HG02623 (cell line): ENCODE measurements around the gene CNTNAP5.
A peak's percentile ranks its signal among the peaks of the same experiment; 100 is the strongest.

Experiments used
- ATAC-seq: cut with Tn5 transposase; IDR thresholded peaks from one replicate; pipeline ENCODE4 v1.9.1; 2021; ENCODE audit warnings: moderate library complexity; ENCODE audit not compliant: unreplicated experiment

The CNTNAP5 gene

DNA sequence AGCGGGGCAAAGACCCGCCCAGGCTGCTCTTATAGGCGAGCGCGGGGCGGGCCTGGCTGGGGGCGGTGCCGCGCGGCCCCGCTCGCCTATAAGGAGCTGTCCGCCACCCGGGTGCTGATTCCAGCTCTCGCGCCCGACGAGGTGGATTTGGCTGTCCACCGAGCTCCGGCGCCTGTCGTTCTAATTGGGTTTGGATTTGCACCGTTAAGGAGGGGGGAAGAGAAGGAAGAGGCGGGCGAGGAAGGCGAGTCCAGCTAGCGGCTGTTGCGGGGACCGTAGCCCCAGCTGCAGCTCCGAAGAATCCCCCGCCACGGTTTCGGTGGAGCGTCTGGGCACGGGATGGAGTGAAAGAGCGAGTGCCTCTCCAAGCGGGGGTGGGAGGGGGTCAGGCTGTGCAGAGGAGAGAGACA is at the start of gene CNTNAP5:
Gene CNTNAP5 (plus strand): TSS at position 117 of the 410 bp plus-strand sequence. CDS start 364 bp downstream, outside the sequence.
- ATAC-seq, result no peak

DNA sequence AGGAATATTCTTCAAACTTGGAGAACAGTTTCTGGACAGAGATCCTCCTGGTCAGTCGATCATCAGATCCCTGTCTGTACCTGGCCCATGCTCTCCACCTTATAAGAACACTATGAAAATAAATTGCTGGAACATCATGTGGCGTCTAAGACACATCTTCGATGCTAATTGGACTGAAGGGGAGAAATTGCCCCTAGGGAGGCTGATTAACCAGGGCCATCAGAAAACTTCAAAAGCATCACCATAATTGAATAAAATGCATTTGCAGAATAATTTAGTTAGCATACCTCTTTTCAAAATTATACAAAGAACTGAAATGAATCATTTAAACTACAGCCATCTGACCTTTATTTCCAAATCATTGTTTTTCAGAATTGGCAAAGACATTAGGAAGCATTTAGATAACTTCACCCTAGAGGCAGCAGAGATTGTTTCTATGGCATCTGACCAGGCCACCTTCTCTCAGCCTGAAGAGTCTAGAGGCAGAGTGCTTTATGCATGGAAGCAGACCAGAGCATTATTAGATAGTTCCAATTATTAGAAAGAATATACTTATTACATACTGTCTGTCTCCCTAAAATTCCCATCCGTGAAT is 48.9 kb upstream of the CNTNAP5 start:
- ATAC-seq, result no peak

DNA sequence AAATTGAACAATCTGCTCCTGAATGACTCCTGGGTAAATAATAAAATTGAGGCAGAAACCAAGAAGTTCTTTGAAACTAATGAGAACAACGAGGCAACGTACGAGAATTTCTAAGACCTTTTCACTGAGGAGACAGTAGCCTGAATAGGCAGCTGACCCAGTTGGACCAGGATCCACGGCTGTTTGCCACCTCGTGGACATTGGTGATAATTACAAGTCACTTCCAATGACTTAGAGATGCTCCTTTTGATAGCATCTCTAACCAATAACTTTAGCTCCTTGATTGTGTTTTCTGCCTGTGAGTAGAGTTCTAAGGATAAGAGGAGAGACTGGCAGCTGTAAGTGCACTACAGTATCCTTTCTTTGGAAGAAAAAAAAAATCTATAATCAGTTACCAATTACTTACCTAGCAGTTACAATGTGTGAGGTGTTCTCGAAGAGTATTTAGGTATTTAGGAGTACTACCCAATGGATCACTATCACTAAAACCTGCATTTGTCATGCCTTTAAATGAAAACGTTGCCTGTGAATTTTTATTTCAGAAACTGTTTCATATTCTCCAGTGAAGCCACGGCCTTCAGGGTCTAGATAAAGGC is 31.3 kb upstream of the CNTNAP5 start:
- peak; percentile 60 for ATAC-seq

DNA sequence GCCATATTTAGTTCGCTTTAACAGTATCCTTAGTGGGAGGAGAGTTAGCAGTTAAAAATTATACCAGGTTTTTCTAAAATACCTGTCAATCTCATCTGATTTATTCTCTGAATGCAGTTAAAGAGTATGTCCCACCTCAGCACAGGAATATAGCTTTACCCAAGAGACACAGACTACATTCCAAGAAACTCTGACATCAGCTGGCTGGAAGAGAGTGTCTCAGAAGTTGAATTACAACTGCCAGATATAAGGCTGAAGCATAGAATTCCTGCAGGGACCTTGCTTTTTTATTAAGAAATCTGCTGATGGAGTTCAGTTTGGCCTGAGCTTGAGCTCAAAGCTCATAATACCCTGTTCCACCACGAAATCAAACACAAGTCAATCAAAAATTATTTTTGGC is 25.4 kb upstream of the CNTNAP5 start:
- no peak for ATAC-seq

DNA sequence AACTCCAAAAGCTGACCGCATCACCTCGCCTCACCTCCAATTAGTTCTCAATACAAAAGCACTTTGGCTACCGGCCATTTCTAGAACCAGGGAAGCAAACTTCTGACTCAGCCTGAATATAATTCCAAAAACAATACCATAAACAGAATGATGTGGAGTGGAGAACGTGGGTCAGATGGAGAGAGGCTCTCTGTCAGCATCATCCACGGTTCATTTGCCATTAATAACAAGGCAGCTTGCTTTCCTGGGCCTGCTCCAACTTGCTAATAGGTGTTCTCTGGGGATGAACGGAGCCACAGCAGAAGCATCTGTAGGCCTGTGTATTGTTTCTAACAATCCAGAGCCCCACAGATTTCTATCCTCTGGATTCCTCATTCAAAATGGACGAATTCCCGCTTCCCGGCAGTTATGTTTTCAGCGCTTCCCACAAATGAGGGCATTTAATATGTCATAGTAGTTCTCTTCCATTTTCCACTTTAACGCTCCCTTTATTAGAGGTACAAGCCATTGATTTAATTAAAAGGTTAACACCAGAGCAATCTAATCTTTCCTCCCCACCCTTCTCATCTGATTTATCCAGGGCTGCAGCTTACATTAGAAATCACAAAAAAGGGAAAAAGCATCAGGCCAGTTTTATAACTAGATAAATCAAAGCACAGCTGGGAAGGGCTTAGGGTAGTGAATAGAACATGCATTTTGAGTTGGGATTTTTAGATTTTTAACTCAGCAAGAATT is 23.2 kb upstream of the CNTNAP5 start:
- ATAC-seq, result no peak

DNA sequence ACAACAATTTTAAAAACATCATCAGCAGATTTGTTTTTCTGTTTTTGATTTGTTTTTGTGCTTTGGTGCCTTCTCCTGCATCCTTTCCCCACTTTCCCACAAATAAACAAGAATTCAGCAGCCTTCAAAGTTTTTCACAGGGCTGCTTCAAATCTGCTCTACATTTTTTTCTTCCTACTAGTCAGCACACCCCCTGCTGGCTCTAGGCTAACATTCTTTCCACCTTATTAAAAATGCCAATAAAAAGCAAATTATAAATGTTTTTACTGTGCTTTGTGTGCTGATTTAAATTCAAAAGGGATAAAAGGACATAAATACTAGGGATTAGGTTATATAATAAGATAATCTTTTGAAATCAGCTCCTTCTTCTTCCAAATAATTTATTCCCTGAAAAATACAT is 6.2 kb upstream of the CNTNAP5 start:
- ATAC-seq, result no peak

DNA sequence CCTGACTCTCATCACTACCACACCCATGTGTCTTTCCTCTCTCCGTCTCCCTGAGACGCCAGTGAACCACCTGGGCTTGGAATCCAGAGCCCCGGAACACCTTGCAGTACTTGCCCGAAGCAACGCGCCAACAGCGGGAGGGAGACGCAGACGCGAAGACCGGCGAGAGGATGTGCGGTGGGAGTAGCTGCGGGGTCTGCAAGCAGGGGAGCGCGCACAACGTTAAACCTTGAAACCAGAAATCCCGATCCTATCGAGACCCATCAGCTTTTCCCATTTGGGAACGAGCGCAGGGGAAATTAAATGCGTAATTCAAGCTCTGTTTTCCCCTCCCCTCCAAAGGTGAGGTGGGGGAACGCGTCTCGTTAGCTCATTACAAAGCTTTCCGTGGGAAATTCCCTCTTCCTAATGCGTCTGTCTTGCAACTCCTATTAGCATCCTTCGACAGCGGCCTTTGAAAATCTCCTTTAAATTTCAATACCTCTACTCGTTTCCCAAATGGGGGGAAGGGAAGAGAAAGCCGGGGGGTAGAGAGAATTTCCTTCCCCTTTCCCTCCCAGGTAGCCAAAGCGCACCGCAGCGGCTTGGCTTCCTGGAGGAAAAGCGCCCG is 421 bp upstream of the CNTNAP5 start:
- no peak for ATAC-seq

DNA sequence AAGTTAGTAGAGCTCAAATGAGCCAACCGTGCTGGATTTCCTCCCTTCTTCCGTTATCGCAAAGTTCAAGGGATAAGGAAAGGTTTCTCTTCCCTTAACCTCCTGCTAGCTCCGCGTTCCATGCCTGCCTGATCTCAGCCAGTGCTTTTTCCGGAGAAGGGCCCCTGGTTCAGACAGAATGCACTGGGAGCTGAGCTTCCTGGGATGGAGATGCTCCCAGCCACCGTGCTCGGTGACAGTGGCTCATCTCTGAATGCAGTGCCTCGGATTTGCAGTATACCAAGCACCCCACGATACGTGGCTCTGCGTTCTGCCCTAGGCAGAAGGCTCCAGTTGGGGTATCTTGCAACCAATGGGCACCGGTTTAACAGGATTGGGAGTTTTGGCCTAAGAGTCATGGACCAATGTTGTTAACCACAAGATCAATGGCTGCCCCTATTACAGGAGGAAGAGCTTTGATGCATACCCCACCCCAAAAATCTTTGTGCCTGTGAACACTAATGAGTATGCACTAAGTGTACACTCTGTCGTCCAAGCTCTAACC is 876 bp downstream of the CNTNAP5 start:
- ATAC-seq, result no peak

DNA sequence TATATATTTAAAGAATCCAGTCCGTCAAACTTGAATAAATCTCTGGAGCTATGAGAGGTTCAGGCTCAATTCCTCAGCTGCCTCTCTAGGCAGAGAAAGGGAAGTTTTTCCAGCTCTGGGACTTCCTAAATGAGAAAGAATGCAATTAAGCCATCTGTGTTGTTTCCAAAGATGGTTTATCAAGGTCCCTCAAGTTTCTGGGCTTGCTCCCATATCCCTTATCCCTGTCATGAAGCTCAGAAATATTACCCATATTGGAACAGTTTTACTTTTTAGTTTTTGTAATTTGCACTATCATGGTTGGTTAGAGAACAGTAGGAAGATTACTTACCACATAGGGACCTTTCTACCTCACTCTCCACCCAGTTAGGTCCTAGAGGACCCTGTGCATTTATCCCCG is 1.4 kb downstream of the CNTNAP5 start:
- ATAC-seq, result no peak

DNA sequence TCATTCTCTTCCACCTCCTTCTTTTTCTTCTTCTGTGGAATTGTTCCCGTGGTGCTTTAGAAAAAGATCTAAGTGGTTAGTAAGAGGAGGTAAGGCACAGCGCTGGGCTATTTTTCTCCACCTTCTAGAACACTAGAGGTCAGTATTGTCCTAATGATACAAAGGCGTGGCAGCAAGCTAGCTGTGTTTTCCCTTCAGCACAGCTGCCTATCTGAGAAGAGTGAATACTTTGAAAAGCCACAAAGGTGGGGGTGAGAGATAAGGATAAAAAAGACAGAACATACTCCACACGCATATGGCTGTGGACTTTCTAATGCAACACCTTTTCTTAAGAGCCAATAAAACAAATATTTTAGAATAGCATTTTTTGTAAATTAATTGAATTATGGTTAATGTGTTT is 2.1 kb downstream of the CNTNAP5 start:
- ATAC-seq, result peak; percentile 91

DNA sequence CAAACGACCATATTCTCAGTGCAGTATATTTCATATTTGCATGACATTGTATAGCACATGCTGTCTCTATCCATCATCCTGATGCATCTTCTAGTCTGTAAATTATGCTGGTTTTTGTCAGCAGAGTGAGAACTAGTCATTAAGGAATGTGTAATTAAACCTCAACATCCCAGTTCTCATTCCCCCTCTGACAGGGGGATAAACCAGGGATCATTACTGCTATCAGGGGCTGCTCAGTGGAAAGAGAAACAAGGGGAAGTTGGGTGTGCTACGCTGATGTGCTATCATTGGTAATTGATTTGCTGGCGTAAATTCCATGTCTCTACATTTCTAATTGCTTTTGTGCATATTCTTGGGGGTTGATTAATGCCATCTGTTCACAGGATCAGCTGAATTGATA is 7.7 kb downstream of the CNTNAP5 start:
- no peak for ATAC-seq

DNA sequence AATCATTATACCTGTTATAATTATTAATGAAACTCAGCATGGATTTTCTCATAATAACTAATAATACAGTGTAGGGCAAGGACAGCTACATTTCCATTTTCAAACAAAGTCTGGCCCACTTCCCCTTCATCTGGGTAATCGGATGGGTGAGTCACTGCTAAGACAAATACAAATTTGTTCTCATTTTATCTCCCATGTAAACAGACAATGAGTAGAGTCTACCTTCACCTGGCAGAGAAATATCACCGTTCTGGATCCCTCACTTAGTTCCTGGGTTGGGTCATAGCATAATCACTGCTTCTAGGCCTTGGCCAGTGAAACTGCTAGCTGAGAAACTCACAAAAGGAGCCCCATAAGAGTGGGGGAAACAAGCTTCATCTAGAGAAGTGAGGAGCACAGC is 9.2 kb downstream of the CNTNAP5 start:
- ATAC-seq, result no peak

DNA sequence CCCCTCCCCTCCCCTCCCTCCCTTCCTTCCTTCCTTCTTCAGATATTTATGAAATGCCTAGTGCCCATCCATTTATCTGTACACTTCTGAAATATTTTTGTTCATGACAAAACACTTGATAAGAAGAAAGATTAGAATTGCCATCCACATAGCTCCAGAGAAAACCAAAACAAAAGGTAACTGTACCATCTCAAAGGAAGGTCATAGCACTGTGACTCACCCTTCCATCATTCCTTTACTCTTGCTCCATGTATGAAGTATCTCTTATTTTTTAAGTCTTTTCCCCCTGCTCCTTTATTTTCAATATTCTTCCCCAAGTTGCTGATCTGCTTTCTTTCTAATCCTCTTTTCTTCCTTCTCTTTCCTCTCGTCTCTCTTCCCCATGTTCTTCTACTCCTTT is 9.9 kb downstream of the CNTNAP5 start:
- ATAC-seq, result no peak

DNA sequence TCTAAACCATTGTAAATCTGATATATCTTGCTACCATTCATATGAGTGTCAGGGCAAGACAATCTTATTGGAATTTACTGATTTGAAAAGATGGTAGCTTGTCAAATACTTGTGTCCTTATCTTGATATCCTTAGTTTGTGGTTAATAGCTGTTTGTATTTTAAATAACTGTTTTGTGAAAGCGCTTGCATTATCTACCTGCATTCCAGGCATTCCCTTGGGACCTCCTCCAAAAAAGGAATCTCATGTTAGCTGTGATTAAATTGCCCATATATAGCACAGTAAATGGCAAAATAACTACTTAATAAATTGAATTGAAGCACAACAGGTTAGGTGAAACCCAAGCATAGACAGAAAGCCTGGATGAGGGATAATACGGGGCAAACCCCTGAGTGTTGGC is 13.9 kb downstream of the CNTNAP5 start:
- no peak for ATAC-seq

DNA sequence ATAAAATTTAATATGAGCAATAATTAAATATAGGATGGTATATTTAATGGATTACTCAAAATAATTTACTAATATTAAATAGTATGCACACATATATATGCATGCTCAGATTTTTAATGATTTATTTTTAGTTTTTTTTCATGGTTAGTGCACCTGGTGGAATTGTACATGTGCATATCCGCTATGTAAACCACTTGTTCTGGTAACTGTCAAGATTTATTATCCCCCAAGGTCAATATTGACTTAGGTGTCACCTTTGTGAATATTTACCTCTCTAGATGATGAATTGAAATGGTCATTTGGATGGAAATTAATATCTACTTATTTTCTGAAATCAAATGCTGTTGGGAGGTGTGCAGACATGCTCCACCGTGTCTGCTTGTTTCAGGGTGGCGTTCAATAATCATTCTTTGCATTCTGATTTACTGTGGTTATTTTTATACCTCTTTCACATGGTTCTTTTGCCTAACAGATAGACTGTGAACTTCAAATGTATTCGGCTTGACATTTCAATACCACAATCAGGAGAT is 14.7 kb downstream of the CNTNAP5 start:
- no peak for ATAC-seq

DNA sequence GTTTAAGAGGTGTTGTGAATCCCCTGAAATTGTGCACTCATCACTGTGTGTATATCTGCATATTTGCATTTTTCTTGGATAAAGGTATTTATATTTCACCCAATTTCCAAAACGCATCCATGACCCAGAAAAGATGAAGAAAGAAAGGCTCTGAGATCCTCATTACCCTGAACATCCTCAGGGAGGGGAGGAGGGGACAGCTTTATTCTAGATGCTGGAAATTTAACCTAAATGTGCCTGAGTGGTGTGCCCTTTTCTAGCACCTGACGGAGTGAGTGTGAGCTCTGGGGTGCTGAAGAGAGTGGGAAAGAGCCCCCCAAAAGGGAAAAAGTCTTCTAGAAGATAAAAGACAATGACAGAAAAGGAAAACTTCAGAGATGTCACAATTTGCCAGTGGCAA is 20.8 kb downstream of the CNTNAP5 start:
- ATAC-seq, result no peak

DNA sequence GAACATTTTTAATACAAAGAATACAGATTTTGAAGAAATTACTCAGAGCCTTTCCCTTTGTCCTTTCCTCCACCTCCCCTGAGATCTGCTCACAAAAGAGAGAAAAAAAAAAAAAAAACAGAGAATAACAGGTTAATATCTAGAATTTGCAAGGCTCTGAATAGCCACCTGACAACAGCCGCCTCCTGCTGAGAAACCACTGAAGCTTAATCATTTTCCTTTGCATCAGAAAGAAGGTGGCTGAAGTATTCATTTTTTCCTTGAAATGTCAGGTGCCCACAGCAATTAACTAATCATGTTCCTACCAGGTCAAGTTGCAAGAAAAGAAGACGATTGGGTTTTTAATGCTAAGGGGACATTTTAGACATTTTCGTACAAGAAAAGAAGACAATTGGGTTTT is 21.2 kb downstream of the CNTNAP5 start:
- no peak for ATAC-seq

DNA sequence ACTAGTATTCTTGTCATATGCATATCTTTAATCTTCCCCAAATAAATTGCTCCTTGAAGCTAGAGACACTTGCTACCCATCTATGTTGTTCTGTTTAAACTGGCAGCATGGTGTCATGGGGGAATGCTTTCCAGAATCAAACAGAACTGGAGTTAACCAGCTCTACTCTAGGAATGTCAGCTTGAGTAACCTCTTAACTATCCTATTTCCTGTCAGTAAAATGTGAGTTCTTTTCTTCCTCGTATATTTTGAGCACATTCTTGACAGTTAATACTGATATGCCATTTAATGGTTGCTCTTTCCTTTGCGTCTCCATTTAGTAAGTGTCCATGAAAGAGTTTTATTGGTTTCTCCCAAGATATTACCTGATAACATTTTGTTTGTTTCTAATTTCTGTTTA is 23.0 kb downstream of the CNTNAP5 start:
- no peak for ATAC-seq

DNA sequence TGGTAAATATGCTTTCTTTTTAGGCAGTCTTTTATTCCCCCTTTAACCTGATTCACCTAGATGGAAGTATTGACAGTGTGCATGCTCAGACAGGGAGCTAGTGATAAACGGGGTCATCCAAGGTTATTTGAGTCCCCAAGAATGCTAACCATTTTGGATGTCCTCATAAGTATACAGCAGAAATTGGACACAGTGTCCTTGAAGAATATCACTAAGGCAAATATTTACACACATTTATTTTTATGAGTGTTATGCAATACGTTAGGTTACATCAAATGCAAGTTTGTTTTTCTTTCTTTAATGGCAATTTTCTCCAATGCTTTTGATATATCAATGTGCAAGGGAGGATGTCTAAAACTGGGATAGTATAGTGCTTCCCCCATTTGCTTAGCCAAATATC is 23.6 kb downstream of the CNTNAP5 start:
- ATAC-seq, result no peak

DNA sequence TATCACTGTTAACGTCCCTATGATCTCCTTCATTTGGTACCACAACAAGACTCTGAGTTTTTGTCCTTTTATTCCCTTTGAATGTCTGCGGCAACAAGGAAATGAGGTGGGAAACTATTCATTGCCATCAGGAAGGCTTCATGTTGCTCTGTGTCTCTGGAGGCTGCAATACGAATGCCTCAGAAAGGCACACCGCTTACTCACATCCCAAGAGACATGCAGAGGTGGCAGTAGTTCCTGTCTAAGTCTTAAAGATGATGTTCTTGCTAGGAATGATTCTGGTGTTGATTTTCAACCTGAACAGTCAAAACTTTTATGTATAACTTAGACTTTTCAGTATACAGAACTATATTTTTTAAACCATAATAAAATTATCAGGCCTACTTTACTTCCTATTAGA is 24.0 kb downstream of the CNTNAP5 start:
- no peak for ATAC-seq

DNA sequence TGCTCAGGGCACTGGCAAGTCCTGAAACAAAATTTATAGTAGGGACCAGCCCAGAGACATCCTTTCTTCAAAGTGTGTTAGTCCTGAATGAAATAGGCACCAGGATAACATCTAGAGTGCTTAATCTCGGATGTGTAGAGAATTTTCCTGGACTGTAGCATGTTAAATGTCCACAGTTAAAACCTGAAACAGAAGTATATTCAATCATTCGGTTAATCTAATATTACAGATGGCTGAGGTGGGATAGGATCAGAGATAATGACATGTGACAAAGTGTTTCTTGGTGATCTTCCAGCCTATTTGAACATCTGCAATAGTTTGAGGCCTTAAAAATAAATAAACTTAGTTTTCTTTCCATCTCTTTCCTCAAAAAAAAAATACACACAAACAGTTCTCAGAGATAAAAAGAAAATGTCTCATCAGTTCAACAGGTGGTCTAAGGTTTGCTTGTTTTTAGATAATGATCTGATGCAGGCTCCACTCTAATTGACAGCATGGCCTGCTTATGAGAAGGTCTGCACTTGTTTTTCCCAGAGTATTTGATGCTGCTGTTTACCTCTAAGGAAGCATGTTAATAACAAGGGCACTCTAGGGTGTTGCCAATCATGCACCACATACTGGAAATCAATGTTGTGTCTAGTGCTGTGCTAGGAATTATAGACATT is 25.9 kb downstream of the CNTNAP5 start:
- ATAC-seq, result no peak
